ENCODE results near the gene CDCA3. TPM values are rescaled to one million over a fixed set of nuclear protein-coding genes. Genes with fewer than 3 reads are reported as not detected.
"Not testable (repeated sequence)": the region's sequence is repeated elsewhere in the genome, so short reads cannot be mapped to it uniquely, and the experiment has no call there.

CDCA3 gene
- total RNA-seq, 3 donors from 2014 or later: 2.8 to 15.3 (median 5.2) TPM

GRCh38 chr12:6867413-6868210 is 16.5 kb upstream of the CDCA3 start, which contains the start of gene TPI1:
Gene TPI1 (plus strand): TSS chr12:6867531. CDS start chr12:6867567, 36 bp downstream.
- no peaks in the 10 kb centered on the region for H3K36me3 ChIP-seq (ENCODE audit: low read depth)

DNA sequence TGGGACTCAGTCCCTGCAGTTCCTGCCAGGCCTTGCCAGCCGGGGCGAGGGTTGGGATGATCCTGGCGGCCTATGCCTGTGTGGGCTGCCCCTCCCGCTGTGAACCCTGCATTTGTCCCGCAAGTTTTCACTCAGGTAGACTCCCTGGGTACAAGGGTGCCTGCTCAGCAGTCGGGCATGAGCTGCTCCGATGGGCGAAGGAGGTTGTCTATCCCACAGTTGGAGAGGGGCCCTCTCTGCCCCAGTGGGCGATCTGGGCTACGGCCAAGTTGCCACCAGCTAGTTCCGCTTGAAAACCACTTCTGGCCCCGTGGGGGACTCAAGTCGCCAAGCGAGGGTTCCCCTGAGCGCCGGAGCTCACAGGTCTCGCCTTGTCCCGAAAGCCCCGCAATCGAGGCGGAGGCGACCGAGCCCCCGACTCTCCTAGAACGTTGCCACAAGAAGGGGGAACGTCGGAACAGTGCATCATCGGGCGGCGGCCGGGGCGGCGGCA is 15.9 kb upstream of the CDCA3 start:
- Histone ChIP-seq H3K4me1 (ENCODE audit: low read depth) (peaks cover 32% of the 10 kb centered on the region), H3K36me3 (ENCODE audit: low read depth) (no peaks in the 10 kb centered on the region), H3K9me3 (no peaks in the 10 kb centered on the region), H3K4me3 (peak overlapping the region; percentile 99)
- intact Hi-C loops (cut with DNase I, micrococcal nuclease): no loop called here
- peak; percentile 2 for ATAC-seq
- TF ChIP-seq, protein P1, sequence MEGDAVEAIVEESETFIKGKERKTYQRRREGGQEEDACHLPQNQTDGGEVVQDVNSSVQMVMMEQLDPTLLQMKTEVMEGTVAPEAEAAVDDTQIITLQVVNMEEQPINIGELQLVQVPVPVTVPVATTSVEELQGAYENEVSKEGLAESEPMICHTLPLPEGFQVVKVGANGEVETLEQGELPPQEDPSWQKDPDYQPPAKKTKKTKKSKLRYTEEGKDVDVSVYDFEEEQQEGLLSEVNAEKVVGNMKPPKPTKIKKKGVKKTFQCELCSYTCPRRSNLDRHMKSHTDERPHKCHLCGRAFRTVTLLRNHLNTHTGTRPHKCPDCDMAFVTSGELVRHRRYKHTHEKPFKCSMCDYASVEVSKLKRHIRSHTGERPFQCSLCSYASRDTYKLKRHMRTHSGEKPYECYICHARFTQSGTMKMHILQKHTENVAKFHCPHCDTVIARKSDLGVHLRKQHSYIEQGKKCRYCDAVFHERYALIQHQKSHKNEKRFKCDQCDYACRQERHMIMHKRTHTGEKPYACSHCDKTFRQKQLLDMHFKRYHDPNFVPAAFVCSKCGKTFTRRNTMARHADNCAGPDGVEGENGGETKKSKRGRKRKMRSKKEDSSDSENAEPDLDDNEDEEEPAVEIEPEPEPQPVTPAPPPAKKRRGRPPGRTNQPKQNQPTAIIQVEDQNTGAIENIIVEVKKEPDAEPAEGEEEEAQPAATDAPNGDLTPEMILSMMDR (IDR thresholded peaks at IDR 0.05): no peak
- DNase-seq: peak in 1 of 3 donors; percentile 92

More at GRCh38 chr12:6867413-6868210, 16.5 kb upstream of the CDCA3 start, which contains the start of gene TPI1:
- TF ChIP-seq, protein P1 (IDR thresholded peaks at IDR 0.05): no peak
- intact Hi-C loops (cut with DNase I, micrococcal nuclease): no loop called here
- peak within 1 kb of the TSS; percentile 99 for H3K4me3 ChIP-seq
- H3K9me3 ChIP-seq: no peaks in the 10 kb centered on the region
- H3K4me1 ChIP-seq (ENCODE audit: low read depth): peaks cover 35% of the 10 kb centered on the region
- ATAC-seq (peak; percentile 84), DNase-seq (peak; percentile 80 to 91 (median 88))

- ATAC-seq (no peak), DNase-seq (peak; percentile 44 to 64 (median 55))
- Histone ChIP-seq H3K4me3 (no peak overlapping the region), H3K36me3 (ENCODE audit: low read depth) (peaks cover under 1% of the 10 kb centered on the region), H3K9me3 (no peaks in the 10 kb centered on the region), H3K4me1 (ENCODE audit: low read depth) (peaks cover 26% of the 10 kb centered on the region)
- TF ChIP-seq, protein P1 (IDR thresholded peaks at IDR 0.05): no peak
- intact Hi-C loops (cut with DNase I, micrococcal nuclease): no loop called here
Observed at GRCh38 chr12:6866163-6866919, 15.3 kb upstream of the CDCA3 start.

DNA sequence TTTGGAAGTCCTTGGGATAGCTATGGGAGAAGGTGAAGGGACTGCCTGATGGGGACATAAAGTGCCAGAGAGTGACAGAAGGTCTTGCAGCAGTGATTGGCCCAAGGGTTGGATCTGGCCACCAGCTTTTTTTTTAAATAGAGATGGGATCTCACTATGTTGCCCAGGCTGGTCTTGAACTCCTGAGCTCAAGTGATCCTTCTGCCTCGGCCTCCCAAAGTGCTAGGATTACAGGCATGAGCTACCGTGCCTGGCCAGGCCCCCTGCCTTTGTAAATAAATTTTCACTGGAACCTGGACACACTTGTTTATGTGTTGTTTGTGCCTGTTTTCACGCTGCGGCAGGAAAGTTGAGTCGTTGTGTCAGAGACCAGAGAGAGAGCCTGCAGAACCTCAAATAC is 14.2 kb upstream of the CDCA3 start:
- H3K4me3 ChIP-seq; H3K36me3 ChIP-seq (ENCODE audit: low read depth); intact Hi-C loops (cut with DNase I, micrococcal nuclease); H3K9me3 ChIP-seq; ATAC-seq: not testable (repeated sequence)
- DNase-seq: peak in 1 of 3 donors; percentile 21
- H3K4me1 ChIP-seq (ENCODE audit: low read depth): peaks cover 20% of the 10 kb centered on the region

DNA sequence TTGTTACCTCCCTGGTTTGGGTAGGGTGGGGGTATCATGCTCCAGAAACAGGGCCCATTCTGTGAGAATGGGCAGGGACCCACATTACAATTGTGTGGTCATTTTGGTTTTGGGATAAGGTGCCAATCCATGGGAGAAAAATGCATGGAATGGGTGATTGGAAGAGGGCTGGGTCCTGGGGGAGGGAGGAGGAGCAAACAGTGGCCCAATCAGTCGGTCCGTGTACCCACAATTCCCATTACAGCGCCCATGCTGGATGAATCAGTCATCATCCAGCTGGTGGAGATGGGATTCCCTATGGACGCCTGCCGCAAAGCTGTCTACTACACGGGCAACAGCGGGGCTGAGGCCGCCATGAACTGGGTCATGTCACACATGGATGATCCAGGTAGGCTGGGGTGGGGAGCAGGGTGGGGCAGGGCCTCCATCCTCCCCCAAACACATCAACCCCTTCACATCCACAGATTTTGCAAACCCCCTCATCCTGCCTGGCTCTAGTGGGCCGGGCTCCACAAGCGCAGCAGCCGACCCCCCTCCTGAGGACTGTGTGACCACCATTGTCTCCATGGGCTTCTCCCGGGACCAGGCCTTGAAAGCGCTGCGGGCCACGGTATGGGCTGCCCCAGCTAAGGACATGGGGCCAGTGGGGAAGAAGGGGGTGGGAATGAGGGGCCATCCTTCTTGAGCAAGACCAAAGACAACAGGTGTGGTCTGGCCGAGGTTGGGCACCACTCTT is 12.7 kb upstream of the CDCA3 start:
- intact Hi-C loops (cut with DNase I, micrococcal nuclease): no loop called here

More for the DNA sequence above, 12.7 kb upstream of the CDCA3 start:
- H3K4me1 ChIP-seq (ENCODE audit: low read depth): peaks cover 10% of the 10 kb centered on the region
- H3K9me3 ChIP-seq: no peaks in the 10 kb centered on the region
- H3K36me3 ChIP-seq (ENCODE audit: low read depth): peaks cover 7% of the 10 kb centered on the region
- TF ChIP-seq, protein P1 (IDR thresholded peaks at IDR 0.05): no peak
- H3K4me3 ChIP-seq: no peak overlapping the region
- ATAC-seq (no peak), DNase-seq (peak in 1 of 3 donors; percentile 46)
